B cell (primary cell): ENCODE data around the gene RSPRY1. TPM values are rescaled to one million over a fixed set of nuclear protein-coding genes. Genes with fewer than 3 reads are reported as not detected.
"Not testable (repeated sequence)": the region's sequence is repeated elsewhere in the genome, so short reads cannot be mapped to it uniquely, and the experiment has no call there.

Experiments used
- ATAC-seq: fragments of 200-7000 bp; cut with Tn5 transposase; one replicate; pipeline ENCODE4 v1.10.0; 2021; ENCODE audit warnings: low read depth, mild to moderate bottlenecking, moderate number of reproducible peaks, moderate library complexity
- CTCF ChIA-PET: fragments of 350-600 bp; sonication (Branson Sonifier 250); formaldehyde crosslinking; loops from one replicate; lab custom pipeline; 2021; ENCODE audit warnings: antibody characterized with exemption, inconsistent platforms; lab: Charles Lee
- POLR2A ChIA-PET: fragments of 350-600 bp; sonication (Branson Sonifier 250); formaldehyde crosslinking; loops from one replicate; lab custom pipeline; 2021; ENCODE audit warnings: antibody characterized with exemption; lab: Charles Lee
- DNase-seq: peaks from one replicate; pipeline ENCODE4 v3.0.0; 2013
- H2AFZ ChIP-seq: 2 replicates; pipeline ENCODE4 v1.6.1; 2012; ENCODE audit warnings: mild to moderate bottlenecking, low read depth, low read length; ENCODE audit not compliant: insufficient read depth, poor library complexity, severe bottlenecking
- H3K27ac ChIP-seq, 2 donors: 1 replicate in 1 of 2; 2 replicates in 1 of 2; pipeline ENCODE4 v1.5.1; 2012 to 2013; ENCODE audit warnings: low read length in 2 of 2, mild to moderate bottlenecking in 2 of 2, moderate library complexity in 1 of 2
- H3K27me3 ChIP-seq, 4 experiments: fragments of 200-600 bp in 1 of 4; sonication (generic) in 1 of 4; replicated peaks in 1 of 4; 1 replicate in 2 of 4; 2 replicates in 2 of 4; pipeline versions ENCODE4 v1.6.1 to v1.7.0; 2013 to 2016; ENCODE audit warnings: low read length in 3 of 4, mild to moderate bottlenecking in 2 of 4, mixed read lengths in 1 of 4, moderate library complexity in 1 of 4; ENCODE audit not compliant: insufficient read depth in 4 of 4, control insufficient read depth in 3 of 4; ENCODE audit errors: control extremely low read depth in 1 of 4
- H3K36me3 ChIP-seq, 2 experiments: replicated peaks in 1 of 2; 1 replicate in 1 of 2; 2 replicates in 1 of 2; pipeline versions ENCODE4 v1.6.1 to v1.7.1; 2013; ENCODE audit warnings: low read length in 1 of 2; ENCODE audit not compliant: insufficient read depth in 2 of 2, control insufficient read depth in 1 of 2; ENCODE audit errors: control extremely low read depth in 1 of 2, extremely low read depth in 1 of 2
- H3K4me1 ChIP-seq, 2 donors: fragments of 200-600 bp in 1 of 2; sonication (generic) in 1 of 2; 1 replicate in 1 of 2; 2 replicates in 1 of 2; pipeline versions ENCODE4 v1.5.1 to v1.6.1; 2013 to 2017; ENCODE audit warnings: low read length in 2 of 2; ENCODE audit not compliant: control insufficient read depth in 2 of 2, insufficient read depth in 2 of 2
- H3K4me2 ChIP-seq: replicated peaks from 2 replicates; pipeline ENCODE3; 2012; ENCODE audit warnings: mild to moderate bottlenecking, low read depth, low read length; ENCODE audit not compliant: poor library complexity, severe bottlenecking
- H3K4me3 ChIP-seq, 5 experiments: fragments of 200-600 bp in 1 of 5; sonication (generic) in 1 of 5; 1 replicate in 3 of 5; 2 replicates in 2 of 5; pipeline versions ENCODE4 v1.5.1 to v1.7.0; 2011 to 2016; ENCODE audit warnings: low read length in 4 of 5, mild to moderate bottlenecking in 4 of 5, low read depth in 2 of 5, control low read depth in 1 of 5, moderate library complexity in 1 of 5; ENCODE audit not compliant: insufficient read depth in 1 of 5; ENCODE audit errors: control extremely low read depth in 1 of 5, extremely low read depth in 1 of 5
- H3K79me2 ChIP-seq: fragments of 200-600 bp; sonication (generic); one replicate; pipeline ENCODE4 v1.6.0; 2016; ENCODE audit warnings: low read length; ENCODE audit not compliant: control insufficient read depth, insufficient read depth
- H3K9ac ChIP-seq: fragments of 200-600 bp; sonication (generic); 2 replicates; pipeline ENCODE4 v1.6.1; 2017; ENCODE audit warnings: mild to moderate bottlenecking, low read length, moderate library complexity
- H3K9me3 ChIP-seq, 3 donors: one replicate each; pipeline versions ENCODE4 v1.6.1 to v1.7.1; 2013; ENCODE audit warnings: low read length in 2 of 3; ENCODE audit not compliant: control insufficient read depth in 2 of 3, insufficient read depth in 1 of 3; ENCODE audit errors: control extremely low read depth in 1 of 3
- H4K20me1 ChIP-seq: 2 replicates; pipeline ENCODE4 v1.6.0; 2012; ENCODE audit warnings: mild to moderate bottlenecking, low read length; ENCODE audit not compliant: insufficient read depth, control insufficient read depth, poor library complexity, severe bottlenecking
- H3K27ac Mint-ChIP-seq: one replicate; pipeline ENCODE4 v1.8.0; 2021; ENCODE audit warnings: mixed read lengths
- H3K27me3 Mint-ChIP-seq: one replicate; pipeline ENCODE4 v1.8.0; 2021; ENCODE audit warnings: mixed read lengths
- H3K4me1 Mint-ChIP-seq: one replicate; pipeline ENCODE4 v1.8.0; 2021; ENCODE audit warnings: mixed read lengths
- H3K4me3 Mint-ChIP-seq: one replicate; pipeline ENCODE4 v1.8.0; 2021; ENCODE audit warnings: mixed read lengths
- H3K9me3 Mint-ChIP-seq: one replicate; pipeline ENCODE4 v1.8.0; 2022; ENCODE audit warnings: mixed read lengths; ENCODE audit not compliant: insufficient read depth
- CTCF ChIP-seq: fragments of 200-600 bp; IDR thresholded peaks from one replicate; pipeline ENCODE4 v1.8.0; 2022; ENCODE audit warnings: antibody characterized with exemption, mild to moderate bottlenecking
- EZH2 ChIP-seq: IDR thresholded peaks from 2 replicates; pipeline ENCODE4 v1.6.1; 2012; ENCODE audit warnings: borderline replicate concordance, low read depth, mild to moderate bottlenecking, moderate library complexity, low read length; ENCODE audit not compliant: insufficient read depth, poor library complexity, severe bottlenecking
- WGBS: methylation state at CpG from one replicate; pipeline ENCODE4 v1.1.5; 2013; ENCODE audit warnings: missing lambda C conversion rate; ENCODE audit not compliant: insufficient coverage; 5-methylcytosine and 5-hydroxymethylcytosine counted together
- intact Hi-C: fragments of 100-400 bp; cut with micrococcal nuclease; formaldehyde crosslinking; loops from one replicate; pipeline ENCODE4 v1.10.0; 2022
- polyA plus RNA-seq: library from polyadenylated mRNA; depleted of rRNA; stranded (reverse); fragments of >200 nt; gene quantifications from 2 replicates; pipeline ENCODE4 v1.2.3, GENCODE V29; 2012
- total RNA-seq, 2 donors: library from RNA; stranded (reverse); fragments of 120-200 nt in 1 of 2; gene quantifications; 1 replicate in 1 of 2; 2 replicates in 1 of 2; pipeline versions ENCODE4 v1.2.3 to v1.2.4, GENCODE V29; 2013 to 2022

RSPRY1 gene
- total and polyA plus RNA-seq, 2 donors (not counting 1 experiment from before 2014, with no cell fraction given), result 9.6 to 38.4 TPM

GRCh38 chr16:57196753-57197152 lies 10.6 kb downstream of the RSPRY1 start:
- peaks cover 24% of the 10 kb centered on the region for H4K20me1 ChIP-seq
- DNase-seq (no peak), ATAC-seq (no peak)
- POLR2A ChIA-PET, result no interaction called here
- peaks cover 77% of the 10 kb centered on the region for H3K79me2 ChIP-seq
- no peak overlapping the region for H2AFZ ChIP-seq
- peaks cover 0 to 5% of the 10 kb centered on the region in 2 experiments for H3K36me3 ChIP-seq
- no peak for TF ChIP-seq EZH2
- TF ChIP-seq CTCF, result no peak
- Mint-ChIP-seq H3K4me3 (no peak overlapping the region), H3K4me1 (peaks cover 11% of the 10 kb centered on the region), H3K27ac (no peak overlapping the region), H3K9me3 (no peaks in the 10 kb centered on the region), H3K27me3 (no peaks in the 10 kb centered on the region)
- no peaks in the 10 kb centered on the region for H3K9me3 ChIP-seq
- no peak overlapping the region for H3K4me2 ChIP-seq
- no peak overlapping the region for H3K27ac ChIP-seq
- H3K27me3 ChIP-seq, result no peaks in the 10 kb centered on the region
- peaks cover 0 to 1% of the 10 kb centered on the region in 2 donors for H3K4me1 ChIP-seq
- CTCF ChIA-PET, result no interaction called here
- intact Hi-C loops, result no loop called here
- H3K4me3 ChIP-seq, result no peak overlapping the region
- 100% methylated on average over 1 of the region's 3 CpGs for WGBS
- H3K9ac ChIP-seq, result no peak overlapping the region

- DNase-seq, H3K4me3 Mint-ChIP-seq, H3K9me3 ChIP-seq, H3K4me1 ChIP-seq, H3K4me3 ChIP-seq, H3K4me2 ChIP-seq, H3K27me3 Mint-ChIP-seq, H3K27ac ChIP-seq, CTCF ChIA-PET, intact Hi-C loops, H3K4me1 Mint-ChIP-seq, H3K27me3 ChIP-seq, H3K9ac ChIP-seq, H3K27ac Mint-ChIP-seq, H3K9me3 Mint-ChIP-seq, H2AFZ ChIP-seq, ATAC-seq, POLR2A ChIA-PET: not testable (repeated sequence)
- Histone ChIP-seq H3K79me2 (peaks cover 44% of the 10 kb centered on the region), H3K36me3 (peaks cover 0 to 15% of the 10 kb centered on the region in 2 experiments), H4K20me1 (peaks cover 19% of the 10 kb centered on the region)
- 87% methylated on average over 3 of the region's 24 CpGs for WGBS
These were observed 14.2 kb downstream of the RSPRY1 start for GRCh38 chr16:57200321-57200720.

- H3K36me3 ChIP-seq, result peaks cover 2 to 21% of the 10 kb centered on the region in 2 experiments
- H3K27ac ChIP-seq, H3K9me3 Mint-ChIP-seq, H3K27ac Mint-ChIP-seq, H3K27me3 Mint-ChIP-seq, H3K4me1 Mint-ChIP-seq, H3K4me2 ChIP-seq, H3K4me3 Mint-ChIP-seq, H3K4me3 ChIP-seq, DNase-seq, POLR2A ChIA-PET, ATAC-seq, CTCF ChIA-PET, H3K9me3 ChIP-seq, H3K9ac ChIP-seq, H3K4me1 ChIP-seq, H3K27me3 ChIP-seq, H2AFZ ChIP-seq, intact Hi-C loops: not testable (repeated sequence)
- no CpG with 5 or more reads among the region's 27 CpGs for WGBS
- H3K79me2 ChIP-seq, result peaks cover 38% of the 10 kb centered on the region
- H4K20me1 ChIP-seq, result peaks cover 19% of the 10 kb centered on the region
These were observed 14.8 kb downstream of the RSPRY1 start for GRCh38 chr16:57200926-57201325.
